ENCODE measurements around the gene AGFG1.

Gene AGFG1

GRCh38 chr2:227529871-227530270, 57.9 kb downstream of the AGFG1 start:
- no peak for TF ChIP-seq CTCF (IDR thresholded peaks at IDR 0.05)

GRCh38 chr2:227534714-227535113, 62.8 kb downstream of the AGFG1 start:
- TF ChIP-seq CTCF (IDR thresholded peaks at IDR 0.05), result no peak

- no peak for TF ChIP-seq CTCF (IDR thresholded peaks at IDR 0.05)
These were observed 64.5 kb downstream of the AGFG1 start for GRCh38 chr2:227536445-227536844.

GRCh38 chr2:227539465-227539956, 67.6 kb downstream of the AGFG1 start:
- TF ChIP-seq CTCF (IDR thresholded peaks at IDR 0.05), result no peak

GRCh38 chr2:227545990-227546389, 74.0 kb downstream of the AGFG1 start:
- 0 out of 2 replicates have a peak, but pooled peaks have one; percentile 7 for TF ChIP-seq CTCF (IDR thresholded peaks at IDR 0.05)

GRCh38 chr2:227551836-227552235, 79.9 kb downstream of the AGFG1 start:
- no peak for TF ChIP-seq CTCF (IDR thresholded peaks at IDR 0.05)

GRCh38 chr2:227562581-227562980, 90.6 kb downstream of the AGFG1 start:
- TF ChIP-seq CTCF (IDR thresholded peaks at IDR 0.05), result no peak

- TF ChIP-seq CTCF (IDR thresholded peaks at IDR 0.05), result no peak
These were observed 93.1 kb downstream of the AGFG1 start for GRCh38 chr2:227565080-227565479.

Data from LNCAP (cell line).